Measurements from ENCODE around the gene KCNK4. TPM values are rescaled to one million over a fixed set of nuclear protein-coding genes. Genes with fewer than 3 reads are reported as not detected.
"Not testable (repeated sequence)": the region's sequence is repeated elsewhere in the genome, so short reads cannot be mapped to it uniquely, and the experiment has no call there.

KCNK4 gene
- total and polyA plus RNA-seq, 7 donors, result 0.71 TPM; not detected in 6

DNA sequence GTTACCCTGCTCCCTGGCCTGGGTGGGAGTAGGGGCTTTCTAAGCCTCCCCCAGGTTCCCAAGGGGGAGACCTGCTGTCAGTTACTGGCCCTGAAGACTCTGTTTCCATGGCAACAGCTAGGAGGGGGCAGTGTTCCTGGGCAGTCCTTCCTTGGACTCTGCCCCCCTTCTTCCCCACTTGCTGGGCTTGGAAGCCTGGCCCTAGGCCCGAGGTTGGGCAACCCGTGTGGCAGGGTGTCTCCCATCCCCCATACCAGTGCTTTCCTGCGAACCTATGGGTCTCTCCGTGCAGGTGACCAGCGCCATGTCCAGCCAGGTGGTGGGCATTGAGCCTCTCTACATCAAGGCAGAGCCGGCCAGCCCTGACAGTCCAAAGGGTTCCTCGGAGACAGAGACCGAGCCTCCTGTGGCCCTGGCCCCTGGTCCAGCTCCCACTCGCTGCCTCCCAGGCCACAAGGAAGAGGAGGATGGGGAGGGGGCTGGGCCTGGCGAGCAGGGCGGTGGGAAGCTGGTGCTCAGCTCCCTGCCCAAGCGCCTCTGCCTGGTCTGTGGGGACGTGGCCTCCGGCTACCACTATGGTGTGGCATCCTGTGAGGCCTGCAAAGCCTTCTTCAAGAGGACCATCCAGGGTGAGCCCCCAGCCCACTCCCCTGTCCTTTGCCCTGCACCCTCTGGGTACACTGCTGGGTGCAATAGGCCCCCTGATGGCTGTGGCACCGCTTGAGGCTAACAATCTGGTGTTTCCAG is 15.9 kb downstream of the KCNK4 start:
- H3K27ac ChIP-seq, result peak overlapping the region; percentile 87 to 97 (median 96)
- intact Hi-C loops (cut with DNase I), result no loop called here
- H3K4me1 ChIP-seq, result peaks cover 0 to 31% (median 24%) of the 10 kb centered on the region in 4 donors
- DNase-seq, result peak; percentile 81
- WGBS, 2 donors, result 38 to 80% methylated on average over 15 of the region's 15 CpGs
- H3K36me3 ChIP-seq, result no peaks in the 10 kb centered on the region
- H3K27me3 ChIP-seq, result peaks cover 0 to 15% (median 3%) of the 10 kb centered on the region in 3 donors
- peak overlapping the region in 3 of 4 donors; percentile 80 to 91 (median 89) for H3K4me3 ChIP-seq
- H3K9me3 ChIP-seq, result no peaks in the 10 kb centered on the region
- TF ChIP-seq, protein P1, sequence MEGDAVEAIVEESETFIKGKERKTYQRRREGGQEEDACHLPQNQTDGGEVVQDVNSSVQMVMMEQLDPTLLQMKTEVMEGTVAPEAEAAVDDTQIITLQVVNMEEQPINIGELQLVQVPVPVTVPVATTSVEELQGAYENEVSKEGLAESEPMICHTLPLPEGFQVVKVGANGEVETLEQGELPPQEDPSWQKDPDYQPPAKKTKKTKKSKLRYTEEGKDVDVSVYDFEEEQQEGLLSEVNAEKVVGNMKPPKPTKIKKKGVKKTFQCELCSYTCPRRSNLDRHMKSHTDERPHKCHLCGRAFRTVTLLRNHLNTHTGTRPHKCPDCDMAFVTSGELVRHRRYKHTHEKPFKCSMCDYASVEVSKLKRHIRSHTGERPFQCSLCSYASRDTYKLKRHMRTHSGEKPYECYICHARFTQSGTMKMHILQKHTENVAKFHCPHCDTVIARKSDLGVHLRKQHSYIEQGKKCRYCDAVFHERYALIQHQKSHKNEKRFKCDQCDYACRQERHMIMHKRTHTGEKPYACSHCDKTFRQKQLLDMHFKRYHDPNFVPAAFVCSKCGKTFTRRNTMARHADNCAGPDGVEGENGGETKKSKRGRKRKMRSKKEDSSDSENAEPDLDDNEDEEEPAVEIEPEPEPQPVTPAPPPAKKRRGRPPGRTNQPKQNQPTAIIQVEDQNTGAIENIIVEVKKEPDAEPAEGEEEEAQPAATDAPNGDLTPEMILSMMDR (IDR thresholded peaks at IDR 0.05), result no peak
- TF ChIP-seq EP300 (IDR thresholded peaks at IDR 0.05), result no peak
- TF ChIP-seq POLR2AphosphoS5 (IDR thresholded peaks at IDR 0.05), result no peak
- TF ChIP-seq POLR2A (IDR thresholded peaks at IDR 0.05), result no peak

DNA sequence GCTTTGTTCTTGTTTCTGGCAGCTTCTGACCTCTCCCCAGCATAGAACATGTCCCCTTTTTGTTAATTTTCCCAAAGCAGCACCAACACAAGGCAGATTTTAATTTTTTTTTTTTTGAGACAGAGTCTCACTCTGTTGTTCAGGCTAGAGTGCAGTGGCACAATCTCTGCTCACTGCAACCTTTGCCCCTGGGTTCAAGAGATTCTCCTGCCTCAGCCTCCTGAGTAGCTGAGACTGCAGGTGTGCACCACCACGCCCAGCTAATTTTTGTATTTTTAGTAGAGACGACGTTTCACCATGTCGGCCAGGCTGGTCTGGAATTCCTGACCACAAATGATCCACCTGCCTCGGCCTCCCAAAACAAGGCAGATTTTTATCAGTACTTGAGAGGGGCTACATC is 16.7 kb downstream of the KCNK4 start:
- H3K4me3 ChIP-seq; H3K9me3 ChIP-seq; H3K27me3 ChIP-seq; intact Hi-C loops (cut with DNase I); H3K36me3 ChIP-seq; DNase-seq: not testable (repeated sequence)
- WGBS, 2 donors, result 39 to 88% methylated on average over 5 of the region's 5 CpGs
- H3K27ac ChIP-seq, result peak overlapping the region in 1 of 4 donors; percentile 97
- H3K4me1 ChIP-seq, result peaks cover 0 to 31% (median 24%) of the 10 kb centered on the region in 4 donors

DNA sequence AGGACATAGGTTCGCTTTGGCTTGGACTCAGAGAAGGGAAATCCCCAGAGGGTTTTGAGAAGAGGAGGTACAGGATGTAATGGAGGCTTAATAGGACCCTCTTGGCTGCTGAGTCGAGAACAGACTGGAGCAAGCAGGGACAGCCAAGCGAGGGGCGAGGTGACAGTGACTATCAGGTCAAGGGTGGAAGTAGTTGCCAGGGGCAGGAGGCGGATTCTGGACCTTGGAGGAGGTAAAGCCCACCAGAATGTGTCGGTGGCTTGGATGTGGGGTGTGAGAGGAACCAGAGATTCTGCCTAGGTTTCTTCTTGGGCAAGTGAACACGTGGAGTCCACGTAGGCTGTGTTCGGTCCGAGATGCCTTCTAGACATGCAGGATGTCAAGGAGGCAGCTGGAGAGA is 21.8 kb downstream of the KCNK4 start:
- intact Hi-C loops (cut with DNase I), result no loop called here
- no peaks in the 10 kb centered on the region for H3K9me3 ChIP-seq
- H3K4me1 ChIP-seq, result peaks cover 0 to 11% (median 9%) of the 10 kb centered on the region in 4 donors
- peaks cover 10 to 27% (median 17%) of the 10 kb centered on the region in 4 donors for H3K36me3 ChIP-seq
- 89 to 90% methylated on average over 10 of the region's 10 CpGs for WGBS, 2 donors
- TF ChIP-seq POLR2AphosphoS5 (IDR thresholded peaks at IDR 0.05), result no peak
- no peak for TF ChIP-seq POLR2A (IDR thresholded peaks at IDR 0.05)
- TF ChIP-seq, protein P1 (IDR thresholded peaks at IDR 0.05), result no peak
- TF ChIP-seq EP300 (IDR thresholded peaks at IDR 0.05), result no peak
- H3K27me3 ChIP-seq, result no peaks in the 10 kb centered on the region
- H3K27ac ChIP-seq, result peak overlapping the region in 3 of 4 donors; percentile 41 to 63 (median 47)
- H3K4me3 ChIP-seq, result no peak overlapping the region
- no peak for DNase-seq

DNA sequence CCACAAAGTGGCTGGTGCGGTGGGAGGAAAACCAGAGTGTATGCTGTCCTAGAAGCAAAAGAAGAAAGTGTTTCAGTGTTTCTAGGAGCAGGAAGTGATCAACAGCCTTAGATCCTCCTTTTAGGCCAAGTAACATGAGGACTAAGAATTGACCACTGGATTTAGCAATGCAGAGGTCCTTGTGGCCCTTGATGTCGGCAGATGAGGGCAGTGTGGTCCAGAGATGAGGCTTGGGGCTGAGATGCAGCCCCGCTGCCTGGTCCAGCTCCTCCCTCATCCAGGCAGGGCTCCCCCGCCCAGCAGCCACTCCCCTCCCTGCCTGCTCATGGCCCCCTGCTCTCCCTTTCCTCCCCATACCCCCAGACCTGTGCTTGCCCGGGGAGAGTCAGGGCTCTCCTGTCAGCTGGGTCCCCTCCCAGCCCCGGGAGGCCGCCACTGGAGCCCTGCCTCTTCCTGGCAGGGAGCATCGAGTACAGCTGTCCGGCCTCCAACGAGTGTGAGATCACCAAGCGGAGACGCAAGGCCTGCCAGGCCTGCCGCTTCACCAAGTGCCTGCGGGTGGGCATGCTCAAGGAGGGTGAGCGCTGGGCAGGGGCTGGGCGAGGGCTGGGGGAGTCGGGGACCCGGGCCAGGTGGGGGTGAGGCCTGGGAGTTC is 22.5 kb downstream of the KCNK4 start:
- Histone ChIP-seq H3K9me3 (no peaks in the 10 kb centered on the region), H3K4me3 (peak overlapping the region in 1 of 4 donors; percentile 7), H3K27me3 (no peaks in the 10 kb centered on the region), H3K27ac (peak overlapping the region; percentile 41 to 63 (median 50)), H3K4me1 (peaks cover 0 to 13% (median 11%) of the 10 kb centered on the region in 4 donors), H3K36me3 (peaks cover 10 to 27% (median 17%) of the 10 kb centered on the region in 4 donors)
- DNase-seq, result peak; percentile 88
- intact Hi-C loops (cut with DNase I), result no loop called here
- TF ChIP-seq EP300 (IDR thresholded peaks at IDR 0.05) (no peak), POLR2AphosphoS5 (IDR thresholded peaks at IDR 0.05) (no peak), POLR2A (IDR thresholded peaks at IDR 0.05) (no peak)
- TF ChIP-seq, protein P1 (IDR thresholded peaks at IDR 0.05), result no peak
- 69 to 75% methylated on average over 18 of the region's 18 CpGs for WGBS, 2 donors

DNA sequence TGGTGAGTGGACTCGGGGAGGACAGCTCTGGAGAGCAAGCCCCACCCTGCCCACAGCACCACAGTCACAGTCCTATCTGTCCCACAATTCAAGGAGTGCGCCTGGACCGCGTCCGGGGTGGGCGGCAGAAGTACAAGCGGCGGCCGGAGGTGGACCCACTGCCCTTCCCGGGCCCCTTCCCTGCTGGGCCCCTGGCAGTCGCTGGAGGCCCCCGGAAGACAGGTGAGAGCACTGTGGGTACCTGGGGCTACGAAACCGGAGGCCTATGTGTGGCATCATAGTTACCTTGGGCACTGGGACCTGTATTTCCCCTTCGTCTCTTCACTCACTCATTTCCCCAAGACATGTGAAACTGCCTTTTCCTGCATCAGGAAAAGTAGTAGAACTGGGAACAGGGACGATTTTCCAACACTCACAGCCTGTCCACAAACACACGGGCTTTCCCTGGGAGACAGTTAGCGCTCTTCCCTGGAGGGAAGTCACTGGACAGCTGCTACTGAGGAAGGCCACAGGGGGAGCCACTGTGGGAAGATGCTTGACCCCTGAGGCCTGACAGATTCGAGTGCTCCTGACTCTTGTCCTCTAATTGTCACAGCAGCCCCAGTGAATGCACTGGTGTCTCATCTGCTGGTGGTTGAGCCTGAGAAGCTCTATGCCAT is 23.2 kb downstream of the KCNK4 start:
- WGBS, 2 donors, result 79 to 85% methylated on average over 19 of the region's 19 CpGs
- peak overlapping the region in 1 of 4 donors; percentile 7 for H3K4me3 ChIP-seq
- H3K27ac ChIP-seq, result peak overlapping the region; percentile 41 to 63 (median 50)
- TF ChIP-seq POLR2AphosphoS5 (IDR thresholded peaks at IDR 0.05) (no peak), POLR2A (IDR thresholded peaks at IDR 0.05) (no peak), EP300 (IDR thresholded peaks at IDR 0.05) (no peak)
- TF ChIP-seq, protein P1 (IDR thresholded peaks at IDR 0.05), result no peak
- no peaks in the 10 kb centered on the region for H3K27me3 ChIP-seq
- peaks cover 0 to 19% (median 18%) of the 10 kb centered on the region in 4 donors for H3K4me1 ChIP-seq
- H3K9me3 ChIP-seq, result no peaks in the 10 kb centered on the region
- H3K36me3 ChIP-seq, result peaks cover 10 to 27% (median 17%) of the 10 kb centered on the region in 4 donors
- intact Hi-C loops (cut with DNase I), result no loop called here
- DNase-seq, result no peak
